ENCODE measurements around the gene ZFHX3. TPM values are rescaled to one million over a fixed set of nuclear protein-coding genes. Genes with fewer than 3 reads are reported as not detected.

Gene ZFHX3
- total and polyA plus RNA-seq, 2 of the 8 experiments (the other 6 are each of a cell fraction or from before 2014, with no cell fraction given) = 0.08 to 0.99 TPM

GRCh38 chr16:72879846-72880245, 168.1 kb downstream of the ZFHX3 start:
- H2BK15ac ChIP-seq (ENCODE audit: low read length) = no peak overlapping the region
- H3K4ac ChIP-seq (replicated peaks; ENCODE audit: insufficient read length, low read depth, low read length) = no peak overlapping the region
- no peaks in the 10 kb centered on the region for H3K4me1 ChIP-seq (replicated peaks in 1 of 4; ENCODE audit: control insufficient read depth in 3 of 4, insufficient read depth in 4 of 4, low read length in 3 of 4)
- no peaks in the 10 kb centered on the region for H3K9me3 ChIP-seq (ENCODE audit: insufficient read depth in 2 of 2, low read depth in 1 of 2, low read length in 1 of 2)
- no peak overlapping the region for H3K4me3 ChIP-seq (ENCODE audit: extremely low read depth in 1 of 4, insufficient read depth in 2 of 4, low read depth in 3 of 4, low read length in 4 of 4)
- H2BK20ac ChIP-seq (ENCODE audit: low read length) = no peak overlapping the region
- H3K56ac ChIP-seq (replicated peaks; ENCODE audit: insufficient read length, low read depth, low read length) = no peak overlapping the region
- H4K8ac ChIP-seq (ENCODE audit: extremely low read depth, insufficient read depth, low read length) = no peak overlapping the region
- DNase-seq (ENCODE audit: low read depth in 1 of 2, low spot score in 2 of 2) = no peak
- H4K20me1 ChIP-seq (replicated peaks in 1 of 2; ENCODE audit: control insufficient read depth in 1 of 2, insufficient read depth in 2 of 2, low read length in 2 of 2) = peaks cover 0 to 2% of the 10 kb centered on the region in 2 experiments
- no peak overlapping the region for H2AFZ ChIP-seq (ENCODE audit: low read length)
- H4K91ac ChIP-seq (replicated peaks; ENCODE audit: insufficient read length, low read length) = no peak overlapping the region
- no peak overlapping the region for H3K23ac ChIP-seq (ENCODE audit: insufficient read length)
- no peak overlapping the region for H3K27ac ChIP-seq (ENCODE audit: low read depth, low read length)
- no peak overlapping the region for H2BK120ac ChIP-seq (replicated peaks; ENCODE audit: low read depth, low read length)
- no peak overlapping the region for H3K14ac ChIP-seq (ENCODE audit: insufficient read length)
- no peak overlapping the region for H2BK12ac ChIP-seq (ENCODE audit: low read depth, low read length)
- H3K18ac ChIP-seq (ENCODE audit: extremely low read depth, low read length) = no peak overlapping the region
- H3K4me2 ChIP-seq (ENCODE audit: insufficient read depth in 1 of 2, low read depth in 2 of 2, low read length in 2 of 2) = no peak overlapping the region
- H2BK5ac ChIP-seq (ENCODE audit: low read depth, low read length) = no peak overlapping the region
- H3K79me2 ChIP-seq (ENCODE audit: control insufficient read depth in 1 of 2, insufficient read depth in 2 of 2, low read length in 2 of 2) = no peaks in the 10 kb centered on the region
- no peak for FAIRE-seq
- no peaks in the 10 kb centered on the region for H3K36me3 ChIP-seq (ENCODE audit: control insufficient read depth in 2 of 4, insufficient read depth in 4 of 4, low read length in 3 of 4)
- TF ChIP-seq SIRT6 (IDR thresholded peaks at IDR 0.05; ENCODE audit: low read length) (no peak), FOSL1 (IDR thresholded peaks at IDR 0.05; ENCODE audit: insufficient read depth, low read depth, low read length) (no peak), ATF3 (IDR thresholded peaks at IDR 0.05; ENCODE audit: insufficient read depth, low read depth, low read length) (no peak), GTF2F1 (IDR thresholded peaks at IDR 0.05; ENCODE audit: borderline replicate concordance, low read depth, low read length) (no peak), CTCF (IDR thresholded peaks at IDR 0.05; ENCODE audit: control extremely low read depth in 1 of 3, insufficient read depth in 1 of 3, low read depth in 1 of 3, low read length in 3 of 3) (no peak), BRCA1 (IDR thresholded peaks at IDR 0.05; ENCODE audit: low read depth, low read length) (no peak), HDAC2 (IDR thresholded peaks at IDR 0.05; ENCODE audit: borderline replicate concordance in 1 of 2, low read depth in 2 of 2, low read length in 2 of 2) (no peak), NRF1 (IDR thresholded peaks at IDR 0.05; ENCODE audit: low read depth, low read length) (no peak), POLR2AphosphoS5 (IDR thresholded peaks at IDR 0.05; ENCODE audit: low read depth, low read length) (no peak), TEAD4 (IDR thresholded peaks at IDR 0.05; ENCODE audit: low read depth, low read length) (no peak), TCF12 (IDR thresholded peaks at IDR 0.05; ENCODE audit: low read depth, low read length) (no peak)
- no peaks in the 10 kb centered on the region for H3K27me3 ChIP-seq (replicated peaks in 1 of 4; ENCODE audit: control insufficient read depth in 3 of 4, extremely low read depth in 1 of 4, insufficient read depth in 3 of 4, low read length in 3 of 4)
- no peak overlapping the region for H2AK5ac ChIP-seq (ENCODE audit: low read depth, low read length)
- H3K23me2 ChIP-seq (ENCODE audit: low read depth, low read length) = no peaks in the 10 kb centered on the region
- ChIA-PET POLR2A (ENCODE audit: partially characterized antibody) (no interaction called here), CTCF (ENCODE audit: partially characterized antibody) (interaction anchor here (0.9 to 1.4 kb wide), 2 partner anchors 14 to 23 kb away, joined by 3 to 4 read pairs; no protein-coding TSS in a partner anchor)
- H3K79me1 ChIP-seq (ENCODE audit: low read depth, low read length) = no peaks in the 10 kb centered on the region
- H4K5ac ChIP-seq (ENCODE audit: insufficient read length, low read depth, low read length) = no peak overlapping the region
- 88% methylated on average over 11 of the region's 11 CpGs; no CpG with 5 or more reads in 1 of the 2 experiments for WGBS, 2 experiments (ENCODE audit: extremely low coverage in 1 of 2, insufficient coverage in 1 of 2, insufficient read length in 1 of 2, insufficient replicate concordance in 2 of 2, low coverage in 1 of 2, low lambda C conversion rate in 2 of 2, missing lambda C conversion rate in 1 of 2)
- H3K9ac ChIP-seq (replicated peaks in 1 of 4; ENCODE audit: extremely low read depth in 1 of 4, low read depth in 3 of 4, low read length in 3 of 4) = no peak overlapping the region
